Mucosa of descending colon (tissue), 3 donors: ENCODE measurements around the gene NEDD4. TPM values are rescaled to one million over a fixed set of nuclear protein-coding genes. Genes with fewer than 3 reads are reported as not detected.

ENCODE experiments used
- ATAC-seq: fragments of 200-7000 bp; cut with Tn5 transposase; one replicate; pipeline ENCODE4 v1.9.1; 2020; ENCODE audit warnings: mild to moderate bottlenecking, moderate library complexity
- DNase-seq, 3 donors: peaks; one replicate each; pipeline ENCODE4 v3.0.0-alpha.2; 2020
- H3K36me3 ChIP-seq: fragments of 200-600 bp; one replicate; pipeline ENCODE4 v1.8.0; 2021; ENCODE audit warnings: low read depth, mild to moderate bottlenecking
- H3K4me1 ChIP-seq: fragments of 200-600 bp; one replicate; pipeline ENCODE4 v1.8.0; 2021; ENCODE audit warnings: low read depth, mild to moderate bottlenecking
- H3K4me3 ChIP-seq: fragments of 200-600 bp; one replicate; pipeline ENCODE4 v1.8.0; 2021; ENCODE audit warnings: mild to moderate bottlenecking
- H3K9me3 ChIP-seq: fragments of 200-600 bp; one replicate; pipeline ENCODE4 v1.8.0; 2021; ENCODE audit warnings: mild to moderate bottlenecking
- intact Hi-C, 2 donors: fragments of 100-400 bp; cut with DNase I in 1 of 2; cut with micrococcal nuclease in 1 of 2; formaldehyde crosslinking; loops; one replicate each; pipeline versions ENCODE4 v1.11.0 to v1.11.1; 2022; cut with DNase I, micrococcal nuclease
- total RNA-seq, 3 donors: library from RNA; stranded (reverse); fragmentation: NEBNext Ultra II Directional in 2 of 3; extraction: Animal tissue kit (Norgen Biotek cat#: 25700) in 2 of 3; gene quantifications; one replicate each; pipeline versions ENCODE4 v1.2.1 to v1.2.4, GENCODE V29; 2021 to 2023
- TF ChIP-seq, protein P1 (sequence below): fragments of 200-600 bp; IDR thresholded peaks from one replicate; pipeline ENCODE4 v1.8.0; 2022; ENCODE audit warnings: antibody characterized with exemption, mild to moderate bottlenecking
- donor health status: DM: no; HTN: no; CAD: no; lungs with moderate emphysema.
- donor health status: DM: no; HTN: no; CAD: no.
- donor health status: DM: no; HTN: yes; CAD: no.

Gene NEDD4
- total RNA-seq, 3 donors from 2014 or later, result 9.3 to 21.5 (median 10.2) TPM

DNA sequence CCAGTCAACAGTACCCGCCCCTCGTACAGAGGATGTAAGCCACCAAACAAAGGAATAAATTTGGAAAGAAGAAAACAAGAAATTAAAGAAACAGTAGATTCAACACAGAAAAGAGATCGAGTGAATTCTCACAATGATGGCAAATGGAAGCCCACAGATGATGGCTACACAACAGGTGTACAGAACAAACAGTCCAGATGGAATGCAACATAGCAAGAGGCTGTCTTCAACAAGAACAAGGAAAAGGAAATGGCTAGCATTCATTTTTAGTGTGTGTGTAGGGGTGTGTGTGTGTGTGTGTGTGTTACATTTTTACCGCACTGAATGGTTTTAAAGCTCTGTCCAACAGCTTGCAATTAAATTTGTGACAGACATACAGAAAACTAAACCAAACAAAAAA, 12.9 kb downstream of the NEDD4 start:
- H3K4me1 ChIP-seq, result no peaks in the 10 kb centered on the region
- H3K36me3 ChIP-seq, result no peaks in the 10 kb centered on the region
- H3K4me3 ChIP-seq, result no peak overlapping the region
- no peaks in the 10 kb centered on the region for H3K9me3 ChIP-seq
- TF ChIP-seq, protein P1, sequence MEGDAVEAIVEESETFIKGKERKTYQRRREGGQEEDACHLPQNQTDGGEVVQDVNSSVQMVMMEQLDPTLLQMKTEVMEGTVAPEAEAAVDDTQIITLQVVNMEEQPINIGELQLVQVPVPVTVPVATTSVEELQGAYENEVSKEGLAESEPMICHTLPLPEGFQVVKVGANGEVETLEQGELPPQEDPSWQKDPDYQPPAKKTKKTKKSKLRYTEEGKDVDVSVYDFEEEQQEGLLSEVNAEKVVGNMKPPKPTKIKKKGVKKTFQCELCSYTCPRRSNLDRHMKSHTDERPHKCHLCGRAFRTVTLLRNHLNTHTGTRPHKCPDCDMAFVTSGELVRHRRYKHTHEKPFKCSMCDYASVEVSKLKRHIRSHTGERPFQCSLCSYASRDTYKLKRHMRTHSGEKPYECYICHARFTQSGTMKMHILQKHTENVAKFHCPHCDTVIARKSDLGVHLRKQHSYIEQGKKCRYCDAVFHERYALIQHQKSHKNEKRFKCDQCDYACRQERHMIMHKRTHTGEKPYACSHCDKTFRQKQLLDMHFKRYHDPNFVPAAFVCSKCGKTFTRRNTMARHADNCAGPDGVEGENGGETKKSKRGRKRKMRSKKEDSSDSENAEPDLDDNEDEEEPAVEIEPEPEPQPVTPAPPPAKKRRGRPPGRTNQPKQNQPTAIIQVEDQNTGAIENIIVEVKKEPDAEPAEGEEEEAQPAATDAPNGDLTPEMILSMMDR, result no peak
- ATAC-seq (no peak), DNase-seq (no peak)
- intact Hi-C loops, result no loop called here

DNA sequence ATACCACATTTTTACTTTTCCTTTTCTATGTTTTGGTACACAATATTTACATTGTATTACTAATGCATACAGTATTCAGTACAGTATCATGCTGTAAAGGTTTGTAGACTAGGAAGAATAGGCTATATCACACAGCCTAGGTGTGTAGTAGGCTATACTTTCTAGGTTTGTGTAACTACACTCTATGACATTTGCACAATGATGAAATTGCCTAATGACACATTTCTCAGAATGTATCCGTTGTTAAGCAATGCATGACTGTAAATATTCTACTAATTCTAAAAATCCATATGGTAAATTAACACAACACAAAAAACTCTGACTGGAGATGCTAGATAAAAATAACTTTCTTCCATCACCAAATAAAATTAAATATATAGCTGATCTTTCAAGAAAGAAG, 16.2 kb downstream of the NEDD4 start:
- Histone ChIP-seq H3K4me1 (no peaks in the 10 kb centered on the region), H3K4me3 (no peak overlapping the region), H3K9me3 (no peaks in the 10 kb centered on the region), H3K36me3 (no peaks in the 10 kb centered on the region)
- intact Hi-C loops, result no loop called here
- DNase-seq (no peak), ATAC-seq (no peak)
- TF ChIP-seq, protein P1, result no peak

GRCh38 chr15:55970286-55970685, 23.1 kb downstream of the NEDD4 start:
- DNase-seq (no peak), ATAC-seq (no peak)
- TF ChIP-seq, protein P1, result no peak
- Histone ChIP-seq H3K9me3 (no peaks in the 10 kb centered on the region), H3K4me1 (no peaks in the 10 kb centered on the region), H3K4me3 (no peak overlapping the region), H3K36me3 (no peaks in the 10 kb centered on the region)
- intact Hi-C loops, result no loop called here

GRCh38 chr15:55969582-55969981, 23.8 kb downstream of the NEDD4 start:
- no peak overlapping the region for H3K4me3 ChIP-seq
- ATAC-seq (no peak), DNase-seq (no peak)
- TF ChIP-seq, protein P1, result no peak
- no peaks in the 10 kb centered on the region for H3K4me1 ChIP-seq
- intact Hi-C loops, result no loop called here
- no peaks in the 10 kb centered on the region for H3K36me3 ChIP-seq
- H3K9me3 ChIP-seq, result no peaks in the 10 kb centered on the region

DNA sequence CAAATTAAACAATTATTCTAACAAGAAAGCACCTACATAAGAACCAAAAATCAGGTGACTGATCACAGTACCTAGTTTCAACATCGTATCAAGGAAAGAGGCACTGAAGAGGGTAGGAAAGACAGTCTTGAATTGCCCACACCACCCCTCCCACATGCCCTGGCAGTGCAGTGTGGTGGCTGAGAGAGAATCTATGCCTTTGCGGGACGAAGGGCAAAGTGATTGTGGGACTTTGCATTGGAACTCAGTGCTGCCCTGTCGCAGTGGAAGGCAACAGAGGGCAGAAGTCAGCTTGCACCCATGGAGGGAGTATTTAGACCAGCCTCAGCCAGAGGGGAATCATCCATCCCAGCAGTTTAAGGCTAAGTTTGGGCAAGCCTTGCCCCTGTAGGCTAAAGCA, 24.5 kb downstream of the NEDD4 start:
- no peak for ATAC-seq

DNA sequence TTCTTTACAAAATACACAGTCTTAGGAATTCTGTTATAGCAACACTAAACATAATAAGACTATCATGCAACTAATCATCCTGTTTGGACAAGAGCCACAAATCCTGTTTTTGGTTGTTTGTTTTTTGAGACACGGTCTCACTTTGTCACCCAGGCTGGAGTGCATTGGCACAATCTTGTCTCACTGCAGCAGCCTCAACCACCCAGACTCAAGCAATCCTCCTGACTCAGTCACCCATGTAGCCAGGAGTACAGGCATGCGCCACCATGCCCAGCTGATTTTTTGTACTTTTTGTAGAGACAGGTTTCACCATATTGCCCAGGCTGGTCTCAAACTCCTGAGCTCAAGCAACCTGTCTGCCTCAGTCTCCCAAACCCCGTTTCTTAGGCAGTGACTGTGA, 28.3 kb downstream of the NEDD4 start:
- no peak for ATAC-seq
- TF ChIP-seq, protein P1, result no peak
- Histone ChIP-seq H3K4me1 (no peaks in the 10 kb centered on the region), H3K9me3 (no peaks in the 10 kb centered on the region), H3K36me3 (no peaks in the 10 kb centered on the region), H3K4me3 (no peak overlapping the region)
- no peak for DNase-seq
- intact Hi-C loops, result no loop called here

More for the DNA sequence above, 24.5 kb downstream of the NEDD4 start:
- H3K36me3 ChIP-seq, result no peaks in the 10 kb centered on the region
- intact Hi-C loops, result no loop called here
- no peak overlapping the region for H3K4me3 ChIP-seq
- DNase-seq, result no peak
- no peaks in the 10 kb centered on the region for H3K9me3 ChIP-seq
- TF ChIP-seq, protein P1, result no peak
- no peaks in the 10 kb centered on the region for H3K4me1 ChIP-seq
